IPS-15b (cell line): ENCODE data around the gene JKAMP.
A peak's percentile ranks its signal among the peaks of the same experiment; 100 is the strongest.

Experiments used
- H3K27me3 ChIP-seq: one replicate; pipeline ENCODE4 v1.6.1; 2013; ENCODE audit warnings: low read length; ENCODE audit not compliant: control insufficient read depth, insufficient read depth
- H3K36me3 ChIP-seq: one replicate; pipeline ENCODE4 v1.6.1; 2013; ENCODE audit warnings: low read length; ENCODE audit not compliant: control insufficient read depth, insufficient read depth
- H3K4me1 ChIP-seq: one replicate; pipeline ENCODE4 v1.6.1; 2013; ENCODE audit warnings: mild to moderate bottlenecking, low read length; ENCODE audit not compliant: control insufficient read depth, insufficient read depth
- H3K4me3 ChIP-seq: one replicate; pipeline ENCODE4 v1.5.1; 2013; ENCODE audit warnings: low read depth, low read length
- H3K9ac ChIP-seq: one replicate; pipeline ENCODE4 v1.6.1; 2013; ENCODE audit warnings: low read depth, mild to moderate bottlenecking, low read length
- H3K9me3 ChIP-seq: one replicate; pipeline ENCODE4 v1.6.1; 2013; ENCODE audit warnings: mild to moderate bottlenecking, low read length; ENCODE audit not compliant: control insufficient read depth, insufficient read depth

The JKAMP gene

GRCh38 chr14:59482541-59483331 is 1.6 kb upstream of the JKAMP start:
- Histone ChIP-seq H3K36me3 (no peaks in the 10 kb centered on the region), H3K4me1 (no peaks in the 10 kb centered on the region), H3K9me3 (no peaks in the 10 kb centered on the region), H3K9ac (peak overlapping the region; percentile 65), H3K4me3 (peak overlapping the region; percentile 73), H3K27me3 (peaks cover 6% of the 10 kb centered on the region)

- Histone ChIP-seq H3K4me1 (no peaks in the 10 kb centered on the region), H3K36me3 (no peaks in the 10 kb centered on the region), H3K9me3 (no peaks in the 10 kb centered on the region), H3K9ac (peak overlapping the region; percentile 65), H3K4me3 (peak overlapping the region; percentile 73), H3K27me3 (peaks cover 6% of the 10 kb centered on the region)
These were observed 954 bp upstream of the JKAMP start for GRCh38 chr14:59483363-59483762.

GRCh38 chr14:59484639-59485175 is 390 bp downstream of the JKAMP start:
- H3K36me3 ChIP-seq, result no peaks in the 10 kb centered on the region
- peaks cover 6% of the 10 kb centered on the region for H3K27me3 ChIP-seq
- no peaks in the 10 kb centered on the region for H3K4me1 ChIP-seq
- H3K9ac ChIP-seq, result peak overlapping the region; percentile 80
- H3K9me3 ChIP-seq, result no peaks in the 10 kb centered on the region
- H3K4me3 ChIP-seq, result peak overlapping the region; percentile 73

GRCh38 chr14:59490756-59491155 is 6.4 kb downstream of the JKAMP start:
- peaks cover 8% of the 10 kb centered on the region for H3K36me3 ChIP-seq
- H3K9me3 ChIP-seq, result no peaks in the 10 kb centered on the region
- H3K27me3 ChIP-seq, result no peaks in the 10 kb centered on the region
- H3K4me1 ChIP-seq, result no peaks in the 10 kb centered on the region
- H3K4me3 ChIP-seq, result no peak overlapping the region
- H3K9ac ChIP-seq, result no peak overlapping the region

- Histone ChIP-seq H3K36me3 (peaks cover 8% of the 10 kb centered on the region), H3K9ac (no peak overlapping the region), H3K9me3 (no peaks in the 10 kb centered on the region), H3K4me1 (no peaks in the 10 kb centered on the region), H3K4me3 (no peak overlapping the region), H3K27me3 (no peaks in the 10 kb centered on the region)
These were observed 8.1 kb downstream of the JKAMP start for GRCh38 chr14:59492384-59492783.

GRCh38 chr14:59500732-59501131 is 16.4 kb downstream of the JKAMP start:
- no peaks in the 10 kb centered on the region for H3K9me3 ChIP-seq
- H3K4me1 ChIP-seq, result no peaks in the 10 kb centered on the region
- H3K9ac ChIP-seq, result no peak overlapping the region
- H3K4me3 ChIP-seq, result no peak overlapping the region
- no peaks in the 10 kb centered on the region for H3K36me3 ChIP-seq
- H3K27me3 ChIP-seq, result no peaks in the 10 kb centered on the region

- Histone ChIP-seq H3K27me3 (no peaks in the 10 kb centered on the region), H3K36me3 (no peaks in the 10 kb centered on the region), H3K4me3 (no peak overlapping the region), H3K9ac (no peak overlapping the region), H3K4me1 (no peaks in the 10 kb centered on the region), H3K9me3 (no peaks in the 10 kb centered on the region)
These were observed 18.9 kb downstream of the JKAMP start for GRCh38 chr14:59503256-59503655.

GRCh38 chr14:59507063-59507751 is 22.9 kb downstream of the JKAMP start:
- H3K27me3 ChIP-seq, result no peaks in the 10 kb centered on the region

GRCh38 chr14:59507752-59508103 is 23.4 kb downstream of the JKAMP start:
- Histone ChIP-seq H3K4me1 (no peaks in the 10 kb centered on the region), H3K36me3 (no peaks in the 10 kb centered on the region), H3K27me3 (no peaks in the 10 kb centered on the region), H3K4me3 (no peak overlapping the region), H3K9me3 (no peaks in the 10 kb centered on the region), H3K9ac (no peak overlapping the region)

More at GRCh38 chr14:59507063-59507751, 22.9 kb downstream of the JKAMP start:
- H3K9me3 ChIP-seq, result no peaks in the 10 kb centered on the region
- no peak overlapping the region for H3K9ac ChIP-seq
- H3K4me1 ChIP-seq, result no peaks in the 10 kb centered on the region
- no peaks in the 10 kb centered on the region for H3K36me3 ChIP-seq
- H3K4me3 ChIP-seq, result no peak overlapping the region

GRCh38 chr14:59509101-59509500 is 24.8 kb downstream of the JKAMP start:
- no peaks in the 10 kb centered on the region for H3K9me3 ChIP-seq
- H3K4me3 ChIP-seq, result no peak overlapping the region
- H3K4me1 ChIP-seq, result no peaks in the 10 kb centered on the region
- no peaks in the 10 kb centered on the region for H3K36me3 ChIP-seq
- H3K9ac ChIP-seq, result no peak overlapping the region
- H3K27me3 ChIP-seq, result no peaks in the 10 kb centered on the region

GRCh38 chr14:59510001-59510400 is 25.7 kb downstream of the JKAMP start:
- H3K4me1 ChIP-seq, result no peaks in the 10 kb centered on the region
- no peak overlapping the region for H3K9ac ChIP-seq
- H3K36me3 ChIP-seq, result no peaks in the 10 kb centered on the region
- H3K27me3 ChIP-seq, result no peaks in the 10 kb centered on the region
- H3K9me3 ChIP-seq, result no peaks in the 10 kb centered on the region
- no peak overlapping the region for H3K4me3 ChIP-seq

GRCh38 chr14:59510966-59511365 is 26.6 kb downstream of the JKAMP start:
- Histone ChIP-seq H3K36me3 (no peaks in the 10 kb centered on the region), H3K4me3 (no peak overlapping the region), H3K9ac (no peak overlapping the region), H3K27me3 (no peaks in the 10 kb centered on the region), H3K4me1 (no peaks in the 10 kb centered on the region), H3K9me3 (no peaks in the 10 kb centered on the region)
